OCI-LY1 (cell line): ENCODE data around the gene AUH.

Source experiments
- H2AFZ ChIP-seq: fragments of 200-600 bp; sonication (generic), shearing (Covaris generic); 2 replicates; pipeline ENCODE4 v1.6.0; 2014; ENCODE audit warnings: antibody characterized with exemption, mild to moderate bottlenecking, low read length
- H3F3A ChIP-seq: fragments of 200-600 bp; sonication (generic), shearing (Covaris generic); 2 replicates; pipeline ENCODE4 v1.6.0; 2014; ENCODE audit warnings: mild to moderate bottlenecking, antibody characterized with exemption, low read length, moderate library complexity; ENCODE audit not compliant: insufficient read depth
- H3K27ac ChIP-seq: fragments of 200-600 bp; sonication (generic); 2 replicates; pipeline ENCODE4 v1.5.1; 2014; ENCODE audit warnings: low read length, mixed run types, mild to moderate bottlenecking, low read depth; ENCODE audit not compliant: poor library complexity, severe bottlenecking
- H3K27me3 ChIP-seq: fragments of 200-600 bp; sonication (generic); 2 replicates; pipeline ENCODE4 v1.6.0; 2014; ENCODE audit warnings: antibody characterized with exemption, mild to moderate bottlenecking, low read length, moderate library complexity; ENCODE audit not compliant: insufficient read depth
- H3K36me3 ChIP-seq: fragments of 200-600 bp; sonication (generic); 2 replicates; pipeline ENCODE4 v1.6.1; 2014; ENCODE audit warnings: mild to moderate bottlenecking, antibody characterized with exemption, low read length, moderate library complexity, mixed read lengths; ENCODE audit not compliant: insufficient read depth
- H3K4me1 ChIP-seq: fragments of 200-600 bp; sonication (generic); 2 replicates; pipeline ENCODE4 v1.5.1; 2014; ENCODE audit warnings: mild to moderate bottlenecking, low read length, moderate library complexity; ENCODE audit not compliant: insufficient read depth, severe bottlenecking
- H3K4me2 ChIP-seq: fragments of 200-600 bp; sonication (generic), shearing (Covaris generic); 2 replicates; pipeline ENCODE4 v1.6.1; 2014; ENCODE audit warnings: low read length
- H3K4me3 ChIP-seq: fragments of 200-600 bp; sonication (generic); 2 replicates; pipeline ENCODE4 v1.5.1; 2014; ENCODE audit warnings: low read length, low read depth, mild to moderate bottlenecking, mixed read lengths; ENCODE audit not compliant: poor library complexity, severe bottlenecking
- H3K79me2 ChIP-seq: fragments of 200-600 bp; shearing (Covaris generic); 2 replicates; pipeline ENCODE4 v1.6.1; 2016; ENCODE audit warnings: mixed run types, low read length, mixed read lengths; ENCODE audit not compliant: insufficient read depth
- H3K9ac ChIP-seq: fragments of 200-600 bp; sonication (generic), shearing (Covaris generic); 2 replicates; pipeline ENCODE4 v1.6.1; 2014; ENCODE audit warnings: mild to moderate bottlenecking, low read length, mixed read lengths
- H3K9me2 ChIP-seq: fragments of 200-600 bp; sonication (generic), shearing (Covaris generic); 2 replicates; pipeline ENCODE4 v1.6.1; 2014; ENCODE audit warnings: low read depth, mild to moderate bottlenecking, low read length, mixed read lengths
- H3K9me3 ChIP-seq: fragments of 200-600 bp; shearing (Covaris generic); 2 replicates; pipeline ENCODE4 v1.6.1; 2014; ENCODE audit warnings: low read length, mixed read lengths
- H4K20me1 ChIP-seq: fragments of 200-600 bp; sonication (generic), shearing (Covaris generic); 2 replicates; pipeline ENCODE4 v1.6.0; 2016; ENCODE audit warnings: mild to moderate bottlenecking, low read length; ENCODE audit not compliant: insufficient read depth
- EZH2 ChIP-seq: fragments of 200-600 bp; sonication (generic), shearing (Covaris generic); IDR thresholded peaks from 2 replicates; pipeline ENCODE4 v1.8.0; 2017; ENCODE audit warnings: borderline replicate concordance, mixed run types, mild to moderate bottlenecking, antibody characterized with exemption, low read length, moderate library complexity, mixed read lengths
- TF ChIP-seq, protein P1 (sequence below): fragments of 200-600 bp; sonication (generic), shearing (Covaris generic); IDR thresholded peaks from 2 replicates; pipeline ENCODE4 v1.5.1; 2017; ENCODE audit warnings: mild to moderate bottlenecking, antibody characterized with exemption, low read length, moderate library complexity, mixed read lengths

The AUH gene

GRCh38 chr9:91346644-91347043 is 15.1 kb downstream of the AUH start:
- no peak overlapping the region for H3K27ac ChIP-seq
- H3K36me3 ChIP-seq: peaks cover 25% of the 10 kb centered on the region
- H3K79me2 ChIP-seq: no peaks in the 10 kb centered on the region
- TF ChIP-seq, protein P1, sequence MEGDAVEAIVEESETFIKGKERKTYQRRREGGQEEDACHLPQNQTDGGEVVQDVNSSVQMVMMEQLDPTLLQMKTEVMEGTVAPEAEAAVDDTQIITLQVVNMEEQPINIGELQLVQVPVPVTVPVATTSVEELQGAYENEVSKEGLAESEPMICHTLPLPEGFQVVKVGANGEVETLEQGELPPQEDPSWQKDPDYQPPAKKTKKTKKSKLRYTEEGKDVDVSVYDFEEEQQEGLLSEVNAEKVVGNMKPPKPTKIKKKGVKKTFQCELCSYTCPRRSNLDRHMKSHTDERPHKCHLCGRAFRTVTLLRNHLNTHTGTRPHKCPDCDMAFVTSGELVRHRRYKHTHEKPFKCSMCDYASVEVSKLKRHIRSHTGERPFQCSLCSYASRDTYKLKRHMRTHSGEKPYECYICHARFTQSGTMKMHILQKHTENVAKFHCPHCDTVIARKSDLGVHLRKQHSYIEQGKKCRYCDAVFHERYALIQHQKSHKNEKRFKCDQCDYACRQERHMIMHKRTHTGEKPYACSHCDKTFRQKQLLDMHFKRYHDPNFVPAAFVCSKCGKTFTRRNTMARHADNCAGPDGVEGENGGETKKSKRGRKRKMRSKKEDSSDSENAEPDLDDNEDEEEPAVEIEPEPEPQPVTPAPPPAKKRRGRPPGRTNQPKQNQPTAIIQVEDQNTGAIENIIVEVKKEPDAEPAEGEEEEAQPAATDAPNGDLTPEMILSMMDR: no peak
- no peak for TF ChIP-seq EZH2
- no peaks in the 10 kb centered on the region for H3K9me2 ChIP-seq
- H3K27me3 ChIP-seq: no peaks in the 10 kb centered on the region
- no peaks in the 10 kb centered on the region for H3K9me3 ChIP-seq
- H3F3A ChIP-seq: no peaks in the 10 kb centered on the region
- no peak overlapping the region for H3K4me3 ChIP-seq
- H3K4me2 ChIP-seq: no peak overlapping the region
- H4K20me1 ChIP-seq: no peaks in the 10 kb centered on the region
- no peak overlapping the region for H3K9ac ChIP-seq
- H2AFZ ChIP-seq: no peak overlapping the region
- H3K4me1 ChIP-seq: no peaks in the 10 kb centered on the region

DNA sequence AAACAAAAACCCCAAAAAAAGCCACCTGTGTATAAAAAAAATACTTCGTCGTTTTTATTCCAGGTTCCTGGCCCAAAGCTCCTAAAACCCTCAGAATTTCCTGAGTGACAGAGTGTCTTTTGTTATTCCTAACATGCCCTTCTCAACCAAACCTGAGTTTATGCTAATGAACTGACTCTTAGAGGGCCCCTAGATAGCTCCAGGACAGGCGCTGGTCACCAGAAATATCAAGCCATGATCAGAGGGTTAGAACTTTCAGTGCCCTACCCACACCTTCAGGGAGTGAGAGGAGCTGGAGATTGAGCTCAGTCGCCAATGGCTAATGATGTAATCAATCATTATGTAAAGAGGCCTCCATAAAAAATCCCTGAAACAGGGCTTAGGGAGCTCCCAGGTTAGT is 15.7 kb downstream of the AUH start:
- Histone ChIP-seq H3K4me3 (no peak overlapping the region), H3K27ac (no peak overlapping the region), H2AFZ (no peak overlapping the region), H3F3A (no peaks in the 10 kb centered on the region), H3K79me2 (no peaks in the 10 kb centered on the region), H4K20me1 (no peaks in the 10 kb centered on the region), H3K4me1 (no peaks in the 10 kb centered on the region), H3K9me2 (no peaks in the 10 kb centered on the region), H3K9me3 (no peaks in the 10 kb centered on the region), H3K9ac (no peak overlapping the region), H3K4me2 (no peak overlapping the region), H3K36me3 (peaks cover 25% of the 10 kb centered on the region), H3K27me3 (no peaks in the 10 kb centered on the region)
- TF ChIP-seq, protein P1: no peak
- TF ChIP-seq EZH2: no peak

- Histone ChIP-seq H3F3A (no peaks in the 10 kb centered on the region), H3K4me2 (no peak overlapping the region), H3K36me3 (peaks cover 30% of the 10 kb centered on the region), H4K20me1 (no peaks in the 10 kb centered on the region), H3K9ac (no peak overlapping the region), H3K27me3 (no peaks in the 10 kb centered on the region), H2AFZ (no peak overlapping the region), H3K79me2 (no peaks in the 10 kb centered on the region), H3K9me2 (no peaks in the 10 kb centered on the region), H3K27ac (no peak overlapping the region), H3K4me3 (no peak overlapping the region), H3K4me1 (no peaks in the 10 kb centered on the region), H3K9me3 (no peaks in the 10 kb centered on the region)
- TF ChIP-seq, protein P1: no peak
- TF ChIP-seq EZH2: no peak
These were observed 19.1 kb downstream of the AUH start for GRCh38 chr9:91342575-91342974.
